Measurements from ENCODE around the gene FASTK.

FASTK gene

GRCh38 chr7:151080522-151081169 is at the start of gene FASTK:
TSS of gene FASTK (minus strand) at chr7:151080809. CDS start at chr7:151080766, 43 bp downstream.
- no peak for FAIRE-seq

GRCh38 chr7:151129960-151130591 is 49.5 kb upstream of the FASTK start:
- no peak for FAIRE-seq

GRCh38 chr7:151129117-151129959 is 48.7 kb upstream of the FASTK start:
- FAIRE-seq: no peak

GRCh38 chr7:151128716-151129115 is 48.1 kb upstream of the FASTK start:
- no peak for FAIRE-seq

- FAIRE-seq: no peak
Measured at GRCh38 chr7:151128144-151128543, 47.5 kb upstream of the FASTK start.

GRCh38 chr7:151126491-151127137 is 46.0 kb upstream of the FASTK start:
- FAIRE-seq: no peak

- no peak for FAIRE-seq
Measured at GRCh38 chr7:151125846-151126481, 45.4 kb upstream of the FASTK start.

GRCh38 chr7:151125470-151125845 is 44.8 kb upstream of the FASTK start:
- no peak for FAIRE-seq

GRCh38 chr7:151124899-151125399 is 44.3 kb upstream of the FASTK start:
- no peak for FAIRE-seq

- FAIRE-seq: no peak
Measured at GRCh38 chr7:151124481-151124880, 43.9 kb upstream of the FASTK start.

GRCh38 chr7:151123822-151124464 is 43.3 kb upstream of the FASTK start:
- FAIRE-seq: peak; percentile 29

GRCh38 chr7:151123158-151123821 is 42.7 kb upstream of the FASTK start:
- FAIRE-seq: no peak

GRCh38 chr7:151122796-151123157 is 42.2 kb upstream of the FASTK start:
- FAIRE-seq: no peak

GRCh38 chr7:151122276-151122675 is 41.7 kb upstream of the FASTK start:
- FAIRE-seq: no peak

GRCh38 chr7:151121380-151122170 is 41.0 kb upstream of the FASTK start:
- FAIRE-seq: no peak

- FAIRE-seq: no peak
Measured at GRCh38 chr7:151120896-151121295, 40.3 kb upstream of the FASTK start.

- no peak for FAIRE-seq
Measured at GRCh38 chr7:151119902-151120301, 39.3 kb upstream of the FASTK start.

- FAIRE-seq: no peak
Measured at GRCh38 chr7:151119055-151119415, 38.4 kb upstream of the FASTK start.

- FAIRE-seq: no peak
Measured at GRCh38 chr7:151118108-151119054, 37.8 kb upstream of the FASTK start.

GRCh38 chr7:151117565-151117964 is 37.0 kb upstream of the FASTK start:
- FAIRE-seq: no peak

All from TTC549 (cell line).